GM12892 (cell line): ENCODE results near the gene APBA2.

ENCODE experiments used
- DNase-seq: peaks from one replicate; pipeline ENCODE4 v3.0.0; 2011; ENCODE audit not compliant: insufficient read length
- FAIRE-seq: peaks from 2 replicates; lab custom pipeline; 2011; peaks lifted over from hg19 to GRCh38; lab: Jason Lieb, UNC
- POLR2A ChIP-seq: IDR thresholded peaks from 2 replicates; pipeline ENCODE4 v1.6.1; 2011; ENCODE audit warnings: low read depth, low read length, control low read depth
- POLR2AphosphoS5 ChIP-seq: IDR thresholded peaks from 2 replicates; pipeline ENCODE4 v1.6.1; 2011; ENCODE audit warnings: low read depth, low read length, control low read depth
- TAF1 ChIP-seq: IDR thresholded peaks from 2 replicates; pipeline ENCODE4 v1.6.1; 2011; ENCODE audit warnings: low read depth, mild to moderate bottlenecking, control low read depth, low read length, borderline replicate concordance

Gene APBA2

GRCh38 chr15:28947221-28947674 lies 61.5 kb downstream of the APBA2 start:
- FAIRE-seq (no peak), DNase-seq (no peak)
- TF ChIP-seq POLR2AphosphoS5 (no peak), TAF1 (no peak), POLR2A (no peak)

GRCh38 chr15:28948036-28948435 lies 62.3 kb downstream of the APBA2 start:
- TF ChIP-seq POLR2A (no peak), TAF1 (no peak), POLR2AphosphoS5 (no peak)
- no peak for DNase-seq
- FAIRE-seq = no peak

DNA sequence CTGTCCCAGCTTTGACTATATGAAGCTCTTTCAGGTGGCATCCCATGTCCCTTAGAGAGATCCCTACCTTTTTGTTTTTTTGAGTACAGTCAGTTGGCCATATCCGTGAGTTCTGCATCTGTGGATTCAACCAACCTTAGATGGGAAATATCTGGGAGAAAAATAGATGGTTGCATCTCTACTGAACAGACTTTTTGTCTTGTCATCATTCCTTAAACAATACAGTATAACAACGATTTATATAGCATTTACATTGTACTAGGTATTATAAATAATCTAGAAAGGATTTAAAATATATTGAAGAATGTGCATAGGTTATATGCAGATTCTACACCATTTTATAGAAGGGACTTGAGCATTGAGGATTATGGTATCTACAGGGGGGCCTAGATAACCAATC lies 65.1 kb downstream of the APBA2 start:
- no peak for TF ChIP-seq TAF1
- no peak for TF ChIP-seq POLR2A
- TF ChIP-seq POLR2AphosphoS5 = no peak
- no peak for FAIRE-seq
- no peak for DNase-seq

GRCh38 chr15:28952666-28953491 lies 67.1 kb downstream of the APBA2 start:
- TF ChIP-seq POLR2A (no peak), POLR2AphosphoS5 (no peak), TAF1 (no peak)
- no peak for FAIRE-seq
- DNase-seq = no peak

GRCh38 chr15:28953573-28954195 lies 67.9 kb downstream of the APBA2 start:
- TF ChIP-seq POLR2A (no peak), TAF1 (no peak), POLR2AphosphoS5 (no peak)

GRCh38 chr15:28954466-28955159 lies 68.8 kb downstream of the APBA2 start:
- DNase-seq (no peak), FAIRE-seq (no peak)
- TF ChIP-seq POLR2AphosphoS5 = no peak
- TF ChIP-seq TAF1 = no peak
- TF ChIP-seq POLR2A = no peak

More at GRCh38 chr15:28953573-28954195, 67.9 kb downstream of the APBA2 start:
- DNase-seq (no peak), FAIRE-seq (no peak)

DNA sequence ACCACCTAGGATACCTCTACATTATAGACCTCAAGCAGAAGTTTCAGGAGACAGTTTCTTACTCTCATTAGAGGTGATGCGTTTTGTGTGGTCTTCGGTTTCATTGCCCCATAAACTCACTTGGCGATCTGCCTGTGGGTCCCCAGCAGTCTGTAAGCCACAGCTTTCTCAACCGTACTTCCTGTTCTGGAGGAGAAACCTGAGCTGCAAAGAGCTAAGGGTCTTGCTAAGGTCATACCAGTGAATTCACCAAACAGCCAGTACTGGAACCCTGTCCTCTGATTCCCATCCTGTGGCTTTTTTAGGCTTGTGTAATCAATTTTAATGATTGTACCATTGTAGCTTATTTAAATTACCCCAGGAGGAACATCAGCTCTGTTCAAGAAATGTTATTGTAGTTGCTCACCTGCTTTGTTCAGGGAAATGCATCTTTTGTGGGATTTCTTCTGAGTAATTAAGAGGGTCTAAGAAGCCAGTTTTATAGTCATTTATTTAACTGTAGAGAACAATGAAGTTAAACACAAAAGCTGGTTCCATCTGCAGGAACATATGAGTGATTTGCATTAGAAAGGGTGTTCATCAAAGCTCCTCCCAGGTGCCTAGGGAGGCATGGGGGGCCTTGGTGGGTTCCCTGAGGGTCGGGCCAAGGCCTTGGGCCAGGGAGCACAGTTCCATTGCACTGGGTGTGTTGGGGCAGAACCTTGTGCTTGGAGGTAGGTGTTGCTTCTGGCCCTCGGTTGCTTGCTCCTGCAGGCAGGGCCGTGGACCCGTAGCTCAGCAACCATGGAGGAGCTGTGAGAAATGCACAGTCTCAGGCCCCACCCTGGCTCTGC lies 69.6 kb downstream of the APBA2 start:
- FAIRE-seq (no peak), DNase-seq (no peak)
- TF ChIP-seq POLR2A (no peak), TAF1 (no peak)

GRCh38 chr15:28955993-28956421 lies 70.2 kb downstream of the APBA2 start:
- TF ChIP-seq TAF1 (no peak), POLR2AphosphoS5 (no peak), POLR2A (no peak)
- FAIRE-seq = no peak
- no peak for DNase-seq

- TF ChIP-seq POLR2AphosphoS5 (no peak), TAF1 (no peak), POLR2A (no peak)
- FAIRE-seq (no peak), DNase-seq (no peak)
Measured at GRCh38 chr15:28956491-28956890, 70.7 kb downstream of the APBA2 start.

GRCh38 chr15:28957606-28958498 lies 72.1 kb downstream of the APBA2 start:
- TF ChIP-seq POLR2A = no peak
- no peak for TF ChIP-seq POLR2AphosphoS5
- no peak for TF ChIP-seq TAF1

GRCh38 chr15:28959326-28959725 lies 73.6 kb downstream of the APBA2 start:
- DNase-seq = no peak
- TF ChIP-seq POLR2A (no peak), POLR2AphosphoS5 (no peak), TAF1 (no peak)
- FAIRE-seq = no peak

More at GRCh38 chr15:28957606-28958498, 72.1 kb downstream of the APBA2 start:
- DNase-seq (no peak), FAIRE-seq (no peak)
